Activated gamma-delta T cell (primary cell): ENCODE measurements around the gene PODXL.
A peak's percentile ranks its signal among the peaks of the same experiment; 100 is the strongest.
"Not testable (repeated sequence)": the region's sequence is repeated elsewhere in the genome, so short reads cannot be mapped to it uniquely, and the experiment has no call there.

Experiments used
- DNase-seq: peaks from one replicate; lab custom pipeline; 2025; lab: John Stamatoyannopoulos, UW

The PODXL gene

GRCh38 chr7:131538071-131538812 lies 18.2 kb downstream of the PODXL start:
- no peak for DNase-seq

- DNase-seq = no peak
Observed at GRCh38 chr7:131537571-131537978, 18.9 kb downstream of the PODXL start.

GRCh38 chr7:131536361-131536849 lies 20.0 kb downstream of the PODXL start:
- DNase-seq = no peak

- DNase-seq = no peak
Observed at GRCh38 chr7:131533566-131534561, 22.6 kb downstream of the PODXL start.

- DNase-seq = no peak
Observed at GRCh38 chr7:131533151-131533559, 23.3 kb downstream of the PODXL start.

- no peak for DNase-seq
Observed at GRCh38 chr7:131532570-131533091, 23.8 kb downstream of the PODXL start.

GRCh38 chr7:131530137-131530536 lies 26.3 kb downstream of the PODXL start:
- no peak for DNase-seq

- no peak for DNase-seq
Observed at GRCh38 chr7:131529617-131530016, 26.8 kb downstream of the PODXL start.

GRCh38 chr7:131529179-131529578 lies 27.2 kb downstream of the PODXL start:
- DNase-seq = no peak

GRCh38 chr7:131527456-131527855 lies 29.0 kb downstream of the PODXL start:
- DNase-seq = no peak

GRCh38 chr7:131525820-131526219 lies 30.6 kb downstream of the PODXL start:
- no peak for DNase-seq

- no peak for DNase-seq
Observed at GRCh38 chr7:131524703-131525102, 31.7 kb downstream of the PODXL start.

GRCh38 chr7:131524115-131524514 lies 32.3 kb downstream of the PODXL start:
- no peak for DNase-seq

GRCh38 chr7:131522325-131522930 lies 34.0 kb downstream of the PODXL start:
- no peak for DNase-seq

- DNase-seq = no peak
Observed at GRCh38 chr7:131521651-131522163, 34.7 kb downstream of the PODXL start.

- DNase-seq = no peak
Observed at GRCh38 chr7:131518626-131519025, 37.8 kb downstream of the PODXL start.

- no peak for DNase-seq
Observed at GRCh38 chr7:131517218-131517923, 39.1 kb downstream of the PODXL start.

GRCh38 chr7:131515471-131515870 lies 41.0 kb downstream of the PODXL start:
- not testable (repeated sequence) for DNase-seq

GRCh38 chr7:131513245-131514061 lies 43.0 kb downstream of the PODXL start:
- peak; percentile 26 for DNase-seq
